ENCODE data around the gene ASXL1.

DNA sequence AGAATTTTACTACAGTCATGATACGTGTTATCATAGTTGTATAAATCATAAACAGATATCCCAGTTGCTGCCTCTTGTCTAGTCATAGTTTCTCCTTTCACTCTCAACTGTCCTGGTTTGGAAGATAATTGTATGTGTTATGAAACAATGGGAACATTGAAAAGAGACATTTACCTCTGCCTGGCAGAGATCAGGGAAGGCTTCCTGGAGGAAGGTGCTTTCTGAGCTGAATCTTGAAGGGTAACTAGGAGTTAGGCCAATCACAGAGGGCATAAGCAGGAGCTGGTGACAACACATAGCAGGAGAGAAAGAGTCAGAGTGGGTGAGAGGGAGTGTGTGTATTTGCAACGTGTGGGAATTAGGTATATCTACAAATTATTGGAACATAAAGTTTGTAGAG lies 5.4 kb downstream of the ASXL1 start:
- TF ChIP-seq, protein P1, sequence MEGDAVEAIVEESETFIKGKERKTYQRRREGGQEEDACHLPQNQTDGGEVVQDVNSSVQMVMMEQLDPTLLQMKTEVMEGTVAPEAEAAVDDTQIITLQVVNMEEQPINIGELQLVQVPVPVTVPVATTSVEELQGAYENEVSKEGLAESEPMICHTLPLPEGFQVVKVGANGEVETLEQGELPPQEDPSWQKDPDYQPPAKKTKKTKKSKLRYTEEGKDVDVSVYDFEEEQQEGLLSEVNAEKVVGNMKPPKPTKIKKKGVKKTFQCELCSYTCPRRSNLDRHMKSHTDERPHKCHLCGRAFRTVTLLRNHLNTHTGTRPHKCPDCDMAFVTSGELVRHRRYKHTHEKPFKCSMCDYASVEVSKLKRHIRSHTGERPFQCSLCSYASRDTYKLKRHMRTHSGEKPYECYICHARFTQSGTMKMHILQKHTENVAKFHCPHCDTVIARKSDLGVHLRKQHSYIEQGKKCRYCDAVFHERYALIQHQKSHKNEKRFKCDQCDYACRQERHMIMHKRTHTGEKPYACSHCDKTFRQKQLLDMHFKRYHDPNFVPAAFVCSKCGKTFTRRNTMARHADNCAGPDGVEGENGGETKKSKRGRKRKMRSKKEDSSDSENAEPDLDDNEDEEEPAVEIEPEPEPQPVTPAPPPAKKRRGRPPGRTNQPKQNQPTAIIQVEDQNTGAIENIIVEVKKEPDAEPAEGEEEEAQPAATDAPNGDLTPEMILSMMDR (IDR thresholded peaks at IDR 0.05) = no peak
- no peak for TF ChIP-seq EZH2 (IDR thresholded peaks at IDR 0.05; ENCODE audit: borderline replicate concordance, insufficient read depth, low read depth, low read length, poor library complexity, severe bottlenecking)
